Neutrophil (primary cell): ENCODE measurements around the gene SLC26A3.

Experiments
- H3K27ac ChIP-seq: fragments of 200-600 bp; sonication (generic); 2 replicates; pipeline ENCODE4 v1.5.1; 2016; ENCODE audit warnings: mild to moderate bottlenecking, moderate library complexity
- H3K27me3 ChIP-seq: fragments of 200-600 bp; sonication (generic); 2 replicates; pipeline ENCODE4 v1.6.0; 2016; ENCODE audit warnings: mild to moderate bottlenecking
- H3K36me3 ChIP-seq: fragments of 200-600 bp; sonication (generic); 2 replicates; pipeline ENCODE4 v1.5.1; 2017
- H3K4me1 ChIP-seq, 2 experiments: fragments of 200-600 bp in 1 of 2; sonication (generic) in 1 of 2; 1 replicate in 1 of 2; 2 replicates in 1 of 2; pipeline versions ENCODE4 v1.5.1 to v1.6.1; 2013 to 2016; ENCODE audit warnings: low read depth in 1 of 2, low read length in 1 of 2, mild to moderate bottlenecking in 1 of 2, moderate library complexity in 1 of 2; ENCODE audit not compliant: control insufficient read depth in 1 of 2, insufficient read depth in 1 of 2
- H3K4me3 ChIP-seq, 2 experiments: fragments of 200-600 bp in 1 of 2; sonication (generic) in 1 of 2; 1 replicate in 1 of 2; 2 replicates in 1 of 2; pipeline ENCODE4 v1.5.1; 2013 to 2016; ENCODE audit warnings: low read depth in 1 of 2, low read length in 1 of 2, mild to moderate bottlenecking in 1 of 2, moderate library complexity in 1 of 2
- H3K9me3 ChIP-seq: fragments of 200-600 bp; sonication (generic); 2 replicates; pipeline ENCODE4 v1.5.1; 2016
- TF ChIP-seq, protein P1 (sequence below): fragments of 200-600 bp; sonication (generic); IDR thresholded peaks from 2 replicates; pipeline ENCODE4 v1.5.1; 2016; ENCODE audit warnings: antibody characterized with exemption

SLC26A3 gene

DNA sequence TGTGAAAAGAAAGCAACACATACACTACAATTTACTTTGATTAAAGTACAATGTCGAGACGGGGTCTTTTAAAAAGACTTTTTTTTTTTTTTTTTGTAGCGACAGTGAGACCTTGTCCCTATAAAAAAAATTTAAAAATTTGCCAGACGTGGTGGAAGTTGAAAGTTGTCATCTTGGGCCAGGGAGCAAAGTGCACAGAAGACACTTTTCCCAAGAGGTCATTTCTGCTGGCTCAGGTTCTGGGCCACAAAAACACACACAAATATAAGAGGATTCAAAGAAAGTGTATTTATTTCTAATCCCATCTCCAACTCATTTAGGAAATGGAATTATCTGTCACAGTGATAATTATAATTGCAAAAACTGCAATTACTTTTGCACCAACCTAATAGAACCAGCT, 24.7 kb downstream of the SLC26A3 start:
- Histone ChIP-seq H3K9me3 (no peaks in the 10 kb centered on the region), H3K4me3 (no peak overlapping the region), H3K36me3 (no peaks in the 10 kb centered on the region), H3K4me1 (no peaks in the 10 kb centered on the region), H3K27me3 (no peaks in the 10 kb centered on the region), H3K27ac (no peak overlapping the region)
- TF ChIP-seq, protein P1, sequence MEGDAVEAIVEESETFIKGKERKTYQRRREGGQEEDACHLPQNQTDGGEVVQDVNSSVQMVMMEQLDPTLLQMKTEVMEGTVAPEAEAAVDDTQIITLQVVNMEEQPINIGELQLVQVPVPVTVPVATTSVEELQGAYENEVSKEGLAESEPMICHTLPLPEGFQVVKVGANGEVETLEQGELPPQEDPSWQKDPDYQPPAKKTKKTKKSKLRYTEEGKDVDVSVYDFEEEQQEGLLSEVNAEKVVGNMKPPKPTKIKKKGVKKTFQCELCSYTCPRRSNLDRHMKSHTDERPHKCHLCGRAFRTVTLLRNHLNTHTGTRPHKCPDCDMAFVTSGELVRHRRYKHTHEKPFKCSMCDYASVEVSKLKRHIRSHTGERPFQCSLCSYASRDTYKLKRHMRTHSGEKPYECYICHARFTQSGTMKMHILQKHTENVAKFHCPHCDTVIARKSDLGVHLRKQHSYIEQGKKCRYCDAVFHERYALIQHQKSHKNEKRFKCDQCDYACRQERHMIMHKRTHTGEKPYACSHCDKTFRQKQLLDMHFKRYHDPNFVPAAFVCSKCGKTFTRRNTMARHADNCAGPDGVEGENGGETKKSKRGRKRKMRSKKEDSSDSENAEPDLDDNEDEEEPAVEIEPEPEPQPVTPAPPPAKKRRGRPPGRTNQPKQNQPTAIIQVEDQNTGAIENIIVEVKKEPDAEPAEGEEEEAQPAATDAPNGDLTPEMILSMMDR = no peak

DNA sequence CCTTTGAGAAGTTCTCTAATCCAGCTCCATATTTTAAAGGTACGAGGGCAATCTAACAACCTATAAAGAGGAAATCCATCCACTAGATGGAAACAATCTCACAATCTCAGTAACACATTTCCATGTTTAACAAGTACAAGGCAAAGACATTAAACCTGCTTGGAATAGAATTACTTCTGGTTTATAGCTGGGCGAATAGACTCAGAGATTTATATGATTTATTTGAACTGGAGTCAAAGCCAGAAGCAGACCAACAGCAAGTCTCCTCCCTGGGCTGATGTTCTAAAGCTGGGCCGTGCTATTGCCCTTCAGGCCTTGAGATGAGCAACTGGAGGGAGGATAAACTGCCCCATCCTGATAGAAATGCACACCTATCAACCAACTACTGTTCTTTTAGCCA, 25.3 kb downstream of the SLC26A3 start:
- no peak overlapping the region for H3K27ac ChIP-seq
- no peaks in the 10 kb centered on the region for H3K36me3 ChIP-seq
- H3K9me3 ChIP-seq = no peaks in the 10 kb centered on the region
- no peak overlapping the region for H3K4me3 ChIP-seq
- H3K4me1 ChIP-seq = no peaks in the 10 kb centered on the region
- TF ChIP-seq, protein P1 = no peak
- H3K27me3 ChIP-seq = no peaks in the 10 kb centered on the region

- no peak overlapping the region for H3K4me3 ChIP-seq
- TF ChIP-seq, protein P1 = no peak
- no peaks in the 10 kb centered on the region for H3K9me3 ChIP-seq
- no peaks in the 10 kb centered on the region for H3K4me1 ChIP-seq
- no peaks in the 10 kb centered on the region for H3K36me3 ChIP-seq
- no peaks in the 10 kb centered on the region for H3K27me3 ChIP-seq
- no peak overlapping the region for H3K27ac ChIP-seq
Observed at GRCh38 chr7:107773027-107773426, 30.0 kb downstream of the SLC26A3 start.

DNA sequence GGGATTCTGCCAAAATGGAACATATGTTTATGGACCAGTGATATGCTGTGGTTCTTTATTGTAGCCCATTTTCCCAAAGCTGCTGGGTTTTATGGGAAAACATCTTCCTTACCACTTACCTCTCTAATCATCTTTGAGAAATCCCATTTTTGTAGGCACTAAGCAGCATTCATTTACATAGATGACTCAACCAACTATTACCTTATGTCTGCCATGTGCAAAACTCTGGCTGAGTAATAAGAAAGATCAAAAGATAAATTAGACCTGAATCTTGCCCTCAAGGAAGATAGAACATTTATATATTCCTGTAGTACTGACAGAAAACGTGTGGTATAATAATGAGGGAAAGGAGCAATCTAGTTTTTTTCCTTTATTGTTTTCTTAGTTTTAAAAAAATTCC, 34.8 kb downstream of the SLC26A3 start:
- Histone ChIP-seq H3K36me3 (no peaks in the 10 kb centered on the region), H3K4me3 (no peak overlapping the region), H3K4me1 (no peaks in the 10 kb centered on the region), H3K27me3 (no peaks in the 10 kb centered on the region), H3K9me3 (no peaks in the 10 kb centered on the region), H3K27ac (no peak overlapping the region)
- TF ChIP-seq, protein P1 = no peak

DNA sequence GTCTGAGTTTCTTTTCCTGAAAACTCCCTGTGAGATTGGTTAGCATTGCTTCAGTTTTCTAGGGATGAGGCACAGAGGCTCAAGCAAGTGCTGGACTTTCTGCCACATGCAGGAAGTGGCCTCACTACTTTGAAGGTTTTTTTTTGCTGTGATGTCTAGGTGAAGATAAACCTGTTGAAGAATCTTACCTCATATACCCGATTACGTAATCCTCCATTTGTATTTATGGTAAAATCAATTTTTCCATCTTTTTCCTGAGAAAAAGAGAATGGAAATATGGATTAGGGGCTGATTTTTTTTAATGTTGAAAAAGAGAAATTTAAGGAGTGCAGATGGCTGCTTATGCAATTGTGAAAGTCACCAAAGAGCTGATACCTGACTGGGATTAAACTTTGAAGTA, 35.6 kb downstream of the SLC26A3 start:
- no peaks in the 10 kb centered on the region for H3K9me3 ChIP-seq
- TF ChIP-seq, protein P1 = no peak
- H3K27me3 ChIP-seq = no peaks in the 10 kb centered on the region
- no peaks in the 10 kb centered on the region for H3K4me1 ChIP-seq
- H3K27ac ChIP-seq = no peak overlapping the region
- H3K4me3 ChIP-seq = no peak overlapping the region
- H3K36me3 ChIP-seq = no peaks in the 10 kb centered on the region

GRCh38 chr7:107758667-107759066, 44.4 kb downstream of the SLC26A3 start:
- no peak overlapping the region for H3K4me3 ChIP-seq
- TF ChIP-seq, protein P1 = no peak
- H3K36me3 ChIP-seq = peaks cover 73% of the 10 kb centered on the region
- no peak overlapping the region for H3K27ac ChIP-seq
- H3K27me3 ChIP-seq = no peaks in the 10 kb centered on the region
- H3K9me3 ChIP-seq = no peaks in the 10 kb centered on the region
- H3K4me1 ChIP-seq = no peaks in the 10 kb centered on the region
